ENCODE results near the gene CPLX4.

The CPLX4 gene

DNA sequence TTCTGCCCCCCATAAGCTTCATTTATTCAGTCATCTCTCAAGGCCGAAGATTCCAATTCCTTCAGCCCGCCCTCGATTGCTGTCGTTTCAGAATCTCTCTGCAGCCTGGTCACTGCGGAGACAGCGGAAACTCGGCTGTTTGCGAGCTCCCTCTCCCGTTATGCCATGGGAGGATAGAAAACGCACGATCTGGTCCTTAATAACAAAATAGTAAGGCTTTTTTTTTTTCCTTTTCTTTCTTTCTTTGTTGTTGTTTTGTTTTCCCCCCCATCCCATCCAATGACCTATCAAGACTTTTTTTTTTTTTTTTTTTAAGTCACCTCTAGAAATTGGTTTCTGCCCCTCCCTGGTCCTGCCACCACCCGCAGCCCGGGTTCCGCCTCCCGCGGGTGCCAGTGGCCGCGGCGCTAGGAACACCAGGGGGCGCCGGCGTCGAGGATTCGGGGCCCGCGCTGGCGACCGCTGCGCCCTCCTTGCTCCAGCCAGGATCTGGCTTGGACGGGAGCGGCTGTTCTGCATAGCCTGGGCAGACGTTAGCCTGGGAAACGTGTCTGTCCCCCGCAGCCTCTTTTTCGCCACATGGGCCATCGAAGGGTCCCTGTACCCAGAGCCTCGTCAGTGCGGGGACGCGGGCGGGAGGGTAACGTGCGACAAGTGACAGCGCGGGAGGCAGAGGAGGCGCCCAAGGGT lies 10.1 kb downstream of the CPLX4 start:
- H3K4me3 ChIP-seq (ENCODE audit: low read depth, low read length, poor library complexity, severe bottlenecking): peak overlapping the region; percentile 40
- no peak overlapping the region for H2AFZ ChIP-seq (ENCODE audit: low read length)
- no peaks in the 10 kb centered on the region for H3K4me1 ChIP-seq (ENCODE audit: insufficient read depth, low read length, severe bottlenecking)
- 0 out of 2 replicates have a peak, but pooled peaks cover 3% of the 10 kb centered on the region for H3K27me3 ChIP-seq (ENCODE audit: insufficient read depth, low read length)
- no peaks in the 10 kb centered on the region for H3K9me2 ChIP-seq (ENCODE audit: low read depth, low read length)
- no peaks in the 10 kb centered on the region for H4K20me1 ChIP-seq (ENCODE audit: insufficient read depth, low read length)
- H3K9me3 ChIP-seq (ENCODE audit: low read length): no peaks in the 10 kb centered on the region
- H3F3A ChIP-seq (ENCODE audit: insufficient read depth, low read length): no peaks in the 10 kb centered on the region
- no peaks in the 10 kb centered on the region for H3K79me2 ChIP-seq (ENCODE audit: insufficient read depth, low read length)
- no peak overlapping the region for H3K27ac ChIP-seq (ENCODE audit: low read depth, low read length, poor library complexity, severe bottlenecking)
- no peaks in the 10 kb centered on the region for H3K36me3 ChIP-seq (ENCODE audit: insufficient read depth, low read length)
- H3K4me2 ChIP-seq (ENCODE audit: low read length): peak overlapping the region; percentile 64
- TF ChIP-seq, protein P1, sequence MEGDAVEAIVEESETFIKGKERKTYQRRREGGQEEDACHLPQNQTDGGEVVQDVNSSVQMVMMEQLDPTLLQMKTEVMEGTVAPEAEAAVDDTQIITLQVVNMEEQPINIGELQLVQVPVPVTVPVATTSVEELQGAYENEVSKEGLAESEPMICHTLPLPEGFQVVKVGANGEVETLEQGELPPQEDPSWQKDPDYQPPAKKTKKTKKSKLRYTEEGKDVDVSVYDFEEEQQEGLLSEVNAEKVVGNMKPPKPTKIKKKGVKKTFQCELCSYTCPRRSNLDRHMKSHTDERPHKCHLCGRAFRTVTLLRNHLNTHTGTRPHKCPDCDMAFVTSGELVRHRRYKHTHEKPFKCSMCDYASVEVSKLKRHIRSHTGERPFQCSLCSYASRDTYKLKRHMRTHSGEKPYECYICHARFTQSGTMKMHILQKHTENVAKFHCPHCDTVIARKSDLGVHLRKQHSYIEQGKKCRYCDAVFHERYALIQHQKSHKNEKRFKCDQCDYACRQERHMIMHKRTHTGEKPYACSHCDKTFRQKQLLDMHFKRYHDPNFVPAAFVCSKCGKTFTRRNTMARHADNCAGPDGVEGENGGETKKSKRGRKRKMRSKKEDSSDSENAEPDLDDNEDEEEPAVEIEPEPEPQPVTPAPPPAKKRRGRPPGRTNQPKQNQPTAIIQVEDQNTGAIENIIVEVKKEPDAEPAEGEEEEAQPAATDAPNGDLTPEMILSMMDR (IDR thresholded peaks at IDR 0.05; ENCODE audit: low read length): peak; percentile 94
- no peak for TF ChIP-seq EZH2 (IDR thresholded peaks at IDR 0.05; ENCODE audit: borderline replicate concordance, low read length)
- H3K9ac ChIP-seq (ENCODE audit: low read length): no peak overlapping the region

DNA sequence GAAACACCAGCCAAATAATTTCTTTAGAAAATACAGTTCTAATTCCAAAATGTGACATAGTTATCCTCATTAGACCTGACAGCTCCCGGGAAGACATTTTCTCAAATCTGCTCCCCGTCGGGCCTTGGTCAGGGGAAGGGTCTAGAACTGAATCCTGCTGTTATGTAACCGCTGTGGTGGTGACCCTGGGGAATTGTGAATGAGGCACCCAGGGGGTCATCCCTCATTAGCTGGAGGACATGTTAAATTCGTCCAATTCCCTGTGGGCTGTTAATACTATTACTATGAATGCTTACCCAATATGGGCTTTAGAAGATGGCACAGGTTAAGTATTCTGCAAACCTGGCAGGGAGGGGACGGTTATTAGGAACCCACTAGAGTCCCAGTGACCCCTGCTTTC lies 11.8 kb downstream of the CPLX4 start:
- H3F3A ChIP-seq (ENCODE audit: insufficient read depth, low read length): no peaks in the 10 kb centered on the region
- H3K9me2 ChIP-seq (ENCODE audit: low read depth, low read length): no peaks in the 10 kb centered on the region
- H3K4me1 ChIP-seq (ENCODE audit: insufficient read depth, low read length, severe bottlenecking): no peaks in the 10 kb centered on the region
- 0 out of 2 replicates have a peak, but pooled peaks cover 3% of the 10 kb centered on the region for H3K27me3 ChIP-seq (ENCODE audit: insufficient read depth, low read length)
- H3K9ac ChIP-seq (ENCODE audit: low read length): no peak overlapping the region
- no peaks in the 10 kb centered on the region for H3K79me2 ChIP-seq (ENCODE audit: insufficient read depth, low read length)
- TF ChIP-seq, protein P1 (IDR thresholded peaks at IDR 0.05; ENCODE audit: low read length): no peak
- TF ChIP-seq EZH2 (IDR thresholded peaks at IDR 0.05; ENCODE audit: borderline replicate concordance, low read length): no peak
- no peak overlapping the region for H3K4me2 ChIP-seq (ENCODE audit: low read length)
- no peaks in the 10 kb centered on the region for H3K9me3 ChIP-seq (ENCODE audit: low read length)
- no peak overlapping the region for H2AFZ ChIP-seq (ENCODE audit: low read length)
- H3K27ac ChIP-seq (ENCODE audit: low read depth, low read length, poor library complexity, severe bottlenecking): no peak overlapping the region
- H3K4me3 ChIP-seq (ENCODE audit: low read depth, low read length, poor library complexity, severe bottlenecking): no peak overlapping the region
- no peaks in the 10 kb centered on the region for H3K36me3 ChIP-seq (ENCODE audit: insufficient read depth, low read length)
- H4K20me1 ChIP-seq (ENCODE audit: insufficient read depth, low read length): no peaks in the 10 kb centered on the region

DNA sequence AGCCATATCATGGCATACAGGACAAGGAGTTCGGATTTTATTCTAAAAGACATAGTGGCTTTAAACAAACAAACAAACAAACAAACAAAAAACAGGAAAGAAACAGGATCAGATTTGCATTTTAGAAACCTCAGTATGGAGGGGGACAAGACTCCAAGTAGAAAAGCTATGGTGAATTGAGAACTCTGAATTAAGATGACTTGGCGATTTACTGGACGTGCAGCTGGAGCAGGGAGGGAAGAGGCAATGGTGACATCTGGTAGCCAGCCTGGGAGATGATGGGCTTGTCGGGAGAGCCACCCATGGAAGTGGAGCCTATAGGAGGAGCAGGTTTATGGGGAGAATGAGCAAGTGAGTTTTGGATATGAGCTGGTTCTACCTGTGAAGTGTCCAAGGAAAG lies 13.2 kb downstream of the CPLX4 start:
- no peaks in the 10 kb centered on the region for H3K36me3 ChIP-seq (ENCODE audit: insufficient read depth, low read length)
- H3K9me3 ChIP-seq (ENCODE audit: low read length): no peaks in the 10 kb centered on the region
- H3K4me1 ChIP-seq (ENCODE audit: insufficient read depth, low read length, severe bottlenecking): no peaks in the 10 kb centered on the region
- 0 out of 2 replicates have a peak, but pooled peaks cover 3% of the 10 kb centered on the region for H3K27me3 ChIP-seq (ENCODE audit: insufficient read depth, low read length)
- H3K4me3 ChIP-seq (ENCODE audit: low read depth, low read length, poor library complexity, severe bottlenecking): no peak overlapping the region
- no peaks in the 10 kb centered on the region for H3K9me2 ChIP-seq (ENCODE audit: low read depth, low read length)
- H3K4me2 ChIP-seq (ENCODE audit: low read length): no peak overlapping the region
- no peaks in the 10 kb centered on the region for H3K79me2 ChIP-seq (ENCODE audit: insufficient read depth, low read length)
- H2AFZ ChIP-seq (ENCODE audit: low read length): no peak overlapping the region
- H3K27ac ChIP-seq (ENCODE audit: low read depth, low read length, poor library complexity, severe bottlenecking): no peak overlapping the region
- H3F3A ChIP-seq (ENCODE audit: insufficient read depth, low read length): no peaks in the 10 kb centered on the region
- no peak overlapping the region for H3K9ac ChIP-seq (ENCODE audit: low read length)
- H4K20me1 ChIP-seq (ENCODE audit: insufficient read depth, low read length): no peaks in the 10 kb centered on the region
- no peak for TF ChIP-seq EZH2 (IDR thresholded peaks at IDR 0.05; ENCODE audit: borderline replicate concordance, low read length)
- TF ChIP-seq, protein P1 (IDR thresholded peaks at IDR 0.05; ENCODE audit: low read length): no peak
